Measurements from ENCODE around the gene PKN1.

The PKN1 gene

DNA sequence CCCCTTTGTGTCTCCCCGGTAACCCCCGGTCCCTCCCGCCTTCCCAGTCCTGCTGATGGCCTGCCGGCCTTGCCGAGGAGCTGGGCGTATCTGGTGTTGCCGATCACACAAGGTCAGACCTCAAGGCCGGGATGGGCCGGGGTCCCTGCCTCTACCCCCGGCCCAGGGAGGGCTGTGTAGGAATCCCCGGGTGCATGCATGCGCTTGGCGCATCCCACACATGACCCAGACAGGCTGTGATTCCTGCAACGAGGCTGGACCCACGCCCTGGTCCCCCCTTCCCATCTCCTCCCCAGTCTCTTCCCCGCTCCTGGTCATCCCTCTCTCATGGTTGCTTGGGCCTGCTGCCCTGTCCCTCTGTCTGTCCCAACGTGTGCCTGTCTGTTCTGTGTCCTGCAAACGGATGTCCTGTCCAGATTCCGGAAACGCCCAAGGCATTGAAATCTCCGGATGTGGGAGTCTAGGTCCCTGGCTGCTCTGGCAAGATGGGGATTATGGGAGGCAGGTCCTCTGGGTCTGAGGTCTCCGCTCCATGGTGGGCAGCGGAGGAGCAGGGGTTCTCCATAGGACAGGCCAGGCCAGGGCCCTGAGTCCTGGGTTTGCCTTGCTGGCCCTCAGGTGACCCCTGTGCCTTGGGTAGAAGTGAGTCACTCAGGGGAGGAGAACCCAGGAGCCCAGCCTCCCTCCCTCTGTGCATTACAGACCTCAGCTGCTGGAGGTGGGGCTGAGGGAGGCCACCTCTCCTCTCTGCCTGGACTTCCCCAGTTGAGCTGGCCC, 1.6 kb downstream of the PKN1 start:
- H3K4me3 ChIP-seq: peak overlapping the region; percentile 89
- TF ChIP-seq EZH2 (IDR thresholded peaks at IDR 0.05): no peak
- no peaks in the 10 kb centered on the region for H3K9me3 ChIP-seq (ENCODE audit: low read depth, low read length)
- no peak for DNase-seq (ENCODE audit: low read depth, low spot score)
- H3K36me3 ChIP-seq (ENCODE audit: insufficient read depth, low read length): no peaks in the 10 kb centered on the region
- no peak overlapping the region for H3K9ac ChIP-seq (ENCODE audit: insufficient read length)
- no peak overlapping the region for H3K27ac ChIP-seq

GRCh38 chr19:14435320-14436050, 2.4 kb downstream of the PKN1 start:
- no peak for DNase-seq (ENCODE audit: low read depth, low spot score)
- TF ChIP-seq POLR2AphosphoS5 (IDR thresholded peaks at IDR 0.05; ENCODE audit: borderline replicate concordance, low read depth, low read length) (no peak), FOXP2 (optimal IDR thresholded peaks at IDR 0.05; ENCODE audit: control extremely low read depth, extremely low read length, insufficient read depth) (no peak), EZH2 (IDR thresholded peaks at IDR 0.05) (no peak)
- Histone ChIP-seq H3K36me3 (ENCODE audit: insufficient read depth, low read length) (no peaks in the 10 kb centered on the region), H3K4me3 (no peak overlapping the region), H3K9ac (ENCODE audit: insufficient read length) (no peak overlapping the region), H3K9me3 (ENCODE audit: low read depth, low read length) (no peaks in the 10 kb centered on the region), H3K27ac (no peak overlapping the region)

GRCh38 chr19:14437578-14438140, 4.6 kb downstream of the PKN1 start:
- H3K9ac ChIP-seq (ENCODE audit: insufficient read length): no peak overlapping the region
- TF ChIP-seq EZH2 (IDR thresholded peaks at IDR 0.05): no peak
- no peak for TF ChIP-seq POLR2AphosphoS5 (IDR thresholded peaks at IDR 0.05; ENCODE audit: borderline replicate concordance, low read depth, low read length)
- TF ChIP-seq FOXP2 (optimal IDR thresholded peaks at IDR 0.05; ENCODE audit: control extremely low read depth, extremely low read length, insufficient read depth): no peak
- no peak for DNase-seq (ENCODE audit: low read depth, low spot score)

GRCh38 chr19:14439014-14439413, 5.9 kb downstream of the PKN1 start:
- H3K9ac ChIP-seq (ENCODE audit: insufficient read length): no peak overlapping the region
- no peak for DNase-seq (ENCODE audit: low read depth, low spot score)
- no peaks in the 10 kb centered on the region for H3K9me3 ChIP-seq (ENCODE audit: low read depth, low read length)
- no peak overlapping the region for H3K4me3 ChIP-seq
- TF ChIP-seq EZH2 (IDR thresholded peaks at IDR 0.05): no peak
- TF ChIP-seq POLR2AphosphoS5 (IDR thresholded peaks at IDR 0.05; ENCODE audit: borderline replicate concordance, low read depth, low read length): no peak
- TF ChIP-seq FOXP2 (optimal IDR thresholded peaks at IDR 0.05; ENCODE audit: control extremely low read depth, extremely low read length, insufficient read depth): no peak
- H3K27ac ChIP-seq: no peak overlapping the region
- peaks cover 18% of the 10 kb centered on the region; the same call in 1 of the 2 replicates for H3K36me3 ChIP-seq (ENCODE audit: insufficient read depth, low read length)

More at GRCh38 chr19:14437578-14438140, 4.6 kb downstream of the PKN1 start:
- H3K36me3 ChIP-seq (ENCODE audit: insufficient read depth, low read length): peaks cover 6% of the 10 kb centered on the region; the same call in 1 of the 2 replicates
- no peak overlapping the region for H3K4me3 ChIP-seq
- H3K27ac ChIP-seq: no peak overlapping the region
- H3K9me3 ChIP-seq (ENCODE audit: low read depth, low read length): no peaks in the 10 kb centered on the region

GRCh38 chr19:14440049-14440448, 6.9 kb downstream of the PKN1 start:
- H3K27ac ChIP-seq: no peak overlapping the region
- H3K4me3 ChIP-seq: no peak overlapping the region
- H3K9ac ChIP-seq (ENCODE audit: insufficient read length): no peak overlapping the region
- DNase-seq (ENCODE audit: low read depth, low spot score): no peak
- H3K9me3 ChIP-seq (ENCODE audit: low read depth, low read length): no peaks in the 10 kb centered on the region
- H3K36me3 ChIP-seq (ENCODE audit: insufficient read depth, low read length): peaks cover 26% of the 10 kb centered on the region; the same call in 1 of the 2 replicates
- TF ChIP-seq POLR2AphosphoS5 (IDR thresholded peaks at IDR 0.05; ENCODE audit: borderline replicate concordance, low read depth, low read length) (no peak), FOXP2 (optimal IDR thresholded peaks at IDR 0.05; ENCODE audit: control extremely low read depth, extremely low read length, insufficient read depth) (no peak), EZH2 (IDR thresholded peaks at IDR 0.05) (no peak)

GRCh38 chr19:14441041-14441938, 8.2 kb downstream of the PKN1 start:
- Histone ChIP-seq H3K9ac (ENCODE audit: insufficient read length) (no peak overlapping the region), H3K4me3 (no peak overlapping the region), H3K9me3 (ENCODE audit: low read depth, low read length) (no peaks in the 10 kb centered on the region), H3K27ac (no peak overlapping the region), H3K36me3 (ENCODE audit: insufficient read depth, low read length) (peaks cover 31% of the 10 kb centered on the region; the same call in 1 of the 2 replicates)
- DNase-seq (ENCODE audit: low read depth, low spot score): no peak
- TF ChIP-seq POLR2AphosphoS5 (IDR thresholded peaks at IDR 0.05; ENCODE audit: borderline replicate concordance, low read depth, low read length) (no peak), EZH2 (IDR thresholded peaks at IDR 0.05) (no peak), FOXP2 (optimal IDR thresholded peaks at IDR 0.05; ENCODE audit: control extremely low read depth, extremely low read length, insufficient read depth) (no peak)

DNA sequence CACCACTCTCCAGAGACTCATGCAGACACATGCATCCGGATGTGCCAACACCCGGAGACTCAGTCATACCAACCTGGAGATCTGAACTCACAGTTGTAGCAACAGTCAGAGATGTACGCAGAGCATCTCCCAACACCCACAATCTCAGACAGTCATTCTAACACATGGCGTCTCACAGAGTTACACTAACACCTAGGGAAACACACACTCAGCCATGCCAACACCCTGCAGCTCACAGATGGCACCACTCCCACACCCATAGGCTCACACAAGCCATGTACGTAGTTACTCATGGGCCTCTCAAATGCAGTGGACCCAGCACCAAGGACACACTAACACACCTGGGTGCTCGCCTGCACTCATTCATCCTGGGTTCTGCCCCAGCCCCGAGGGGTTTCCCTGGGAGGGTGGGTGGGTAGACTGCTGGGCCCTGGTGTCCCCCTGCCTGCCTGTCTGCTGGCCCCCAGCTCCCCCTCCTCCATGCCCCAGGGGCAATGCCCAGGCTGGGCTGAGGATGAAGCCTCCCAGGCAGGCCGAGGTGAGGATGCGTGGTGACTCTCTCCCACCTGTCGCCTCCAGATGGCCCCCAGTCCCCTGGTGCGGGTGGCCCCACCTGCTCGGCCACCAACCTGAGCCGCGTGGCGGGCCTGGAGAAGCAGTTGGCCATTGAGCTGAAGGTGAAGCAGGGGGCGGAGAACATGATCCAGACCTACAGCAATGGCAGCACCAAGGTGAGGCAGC, 10.0 kb downstream of the PKN1 start:
- no peak for DNase-seq (ENCODE audit: low read depth, low spot score)
- Histone ChIP-seq H3K9me3 (ENCODE audit: low read depth, low read length) (no peaks in the 10 kb centered on the region), H3K9ac (ENCODE audit: insufficient read length) (no peak overlapping the region), H3K4me3 (no peak overlapping the region), H3K36me3 (ENCODE audit: insufficient read depth, low read length) (peaks cover 42% of the 10 kb centered on the region; the same call in 1 of the 2 replicates), H3K27ac (no peak overlapping the region)
- no peak for TF ChIP-seq EZH2 (IDR thresholded peaks at IDR 0.05)
- no peak for TF ChIP-seq FOXP2 (optimal IDR thresholded peaks at IDR 0.05; ENCODE audit: control extremely low read depth, extremely low read length, insufficient read depth)
- no peak for TF ChIP-seq POLR2AphosphoS5 (IDR thresholded peaks at IDR 0.05; ENCODE audit: borderline replicate concordance, low read depth, low read length)

Measured in SK-N-MC (cell line).